Globus pallidus (tissue), 1 donor: ENCODE data around the gene PTPRN2.

Source experiments
- DNase-seq: peaks from one replicate; pipeline ENCODE4 v3.0.0-alpha.2; 2015; ENCODE audit warnings: low spot score

The PTPRN2 gene

DNA sequence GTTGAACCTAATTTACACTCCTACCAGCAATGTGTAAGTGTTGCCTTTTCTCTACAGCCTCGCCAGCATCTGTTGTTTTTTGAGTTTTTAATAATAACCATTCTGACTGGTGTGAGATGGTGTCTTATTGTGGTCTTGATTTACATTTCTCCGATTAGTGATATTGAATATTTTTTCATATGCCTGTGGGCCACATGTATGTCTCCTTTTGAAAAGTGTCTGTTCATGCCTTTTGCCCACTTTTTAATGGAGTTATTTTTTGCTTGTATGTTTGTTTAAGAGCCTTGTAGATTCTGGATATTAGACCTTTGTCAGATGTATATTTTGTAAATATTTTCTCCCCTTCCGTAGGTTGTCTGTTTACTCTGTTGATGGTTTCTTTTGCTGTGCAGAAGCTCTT, 1055.6 kb downstream of the PTPRN2 start:
- no peak for DNase-seq

DNA sequence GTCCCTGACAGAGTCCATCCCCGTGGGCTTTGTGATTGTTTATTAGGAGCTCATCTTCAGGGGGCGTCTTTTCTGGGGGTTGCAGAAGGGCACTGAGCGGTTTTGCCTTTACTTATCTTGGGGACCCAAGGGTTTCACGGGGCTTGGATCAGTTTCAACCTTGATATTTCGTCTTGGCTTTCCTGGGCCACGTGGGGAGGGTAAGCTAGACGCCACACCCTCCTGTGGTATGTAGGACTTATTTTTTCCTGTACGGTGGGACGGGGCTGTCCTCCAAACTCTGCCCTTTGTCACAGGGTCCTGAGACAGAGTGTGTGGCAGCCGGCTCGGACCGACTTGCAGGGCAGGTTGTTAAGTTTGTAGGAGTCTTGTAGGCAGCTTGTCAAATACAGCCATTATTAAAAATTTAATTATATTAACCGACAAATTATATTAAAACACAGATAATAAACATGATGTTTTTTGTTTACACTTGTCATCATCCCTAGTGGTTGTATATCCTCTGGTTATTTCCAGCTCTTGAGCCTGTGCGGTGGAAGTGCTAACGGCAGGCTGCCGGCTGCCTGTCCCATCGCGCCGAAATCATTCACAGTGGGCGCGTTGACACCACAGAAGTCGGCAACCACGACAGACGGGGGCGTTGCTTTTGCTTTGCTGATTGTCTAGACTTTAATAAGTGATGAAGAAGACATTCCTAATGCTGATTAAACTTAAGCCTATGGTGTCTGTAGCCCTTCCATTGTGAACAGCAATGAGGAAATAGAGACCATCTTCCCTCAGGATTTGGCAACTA, 1057.7 kb downstream of the PTPRN2 start:
- no peak for DNase-seq

DNA sequence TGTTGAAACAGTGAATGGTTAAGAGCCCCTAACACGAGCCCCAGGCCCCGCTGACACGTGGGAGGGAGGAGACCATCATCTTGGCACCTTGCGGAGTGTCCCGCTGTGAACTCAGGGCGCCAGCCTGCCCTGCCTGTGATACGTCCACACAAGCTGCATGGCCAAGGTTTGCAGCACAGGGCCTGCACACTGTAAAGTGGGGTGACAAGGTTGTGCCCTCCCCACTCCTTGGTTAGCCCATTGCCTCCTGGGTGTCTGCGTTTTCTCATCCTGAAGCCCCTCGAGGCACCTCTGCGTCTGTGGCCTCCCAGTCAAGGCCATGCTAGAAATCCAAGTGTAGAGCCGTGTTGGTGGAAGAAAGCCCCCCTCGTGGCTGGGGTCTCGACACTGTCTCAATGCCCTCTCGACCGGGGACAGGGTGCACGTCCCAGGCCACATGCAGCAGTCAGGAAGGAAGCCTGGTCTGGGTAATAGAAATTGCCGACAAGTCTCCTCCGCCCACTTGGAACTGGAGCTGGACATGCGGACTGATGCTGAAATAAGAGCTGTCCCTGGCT, 1058.8 kb downstream of the PTPRN2 start:
- no peak for DNase-seq

DNA sequence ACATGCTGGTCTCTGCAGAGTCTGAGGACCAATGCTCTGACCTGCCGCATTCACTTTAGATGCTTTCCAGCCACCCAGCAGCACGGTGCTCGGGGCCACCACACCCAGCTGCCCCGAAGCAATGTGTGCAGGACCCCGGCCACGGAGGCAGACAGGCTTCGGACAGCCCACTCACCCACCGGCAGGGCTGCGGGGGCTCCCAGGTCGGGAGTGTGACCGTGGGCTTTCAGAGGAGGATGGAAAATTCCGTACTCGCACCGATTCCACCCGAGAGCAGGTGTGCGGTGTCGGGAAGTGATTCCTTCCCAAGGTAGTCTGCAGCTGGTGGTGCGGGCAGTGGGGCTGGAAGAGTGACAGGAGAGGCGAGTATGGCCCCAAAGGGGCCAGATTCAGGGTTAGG, 1059.9 kb downstream of the PTPRN2 start:
- DNase-seq, result no peak

DNA sequence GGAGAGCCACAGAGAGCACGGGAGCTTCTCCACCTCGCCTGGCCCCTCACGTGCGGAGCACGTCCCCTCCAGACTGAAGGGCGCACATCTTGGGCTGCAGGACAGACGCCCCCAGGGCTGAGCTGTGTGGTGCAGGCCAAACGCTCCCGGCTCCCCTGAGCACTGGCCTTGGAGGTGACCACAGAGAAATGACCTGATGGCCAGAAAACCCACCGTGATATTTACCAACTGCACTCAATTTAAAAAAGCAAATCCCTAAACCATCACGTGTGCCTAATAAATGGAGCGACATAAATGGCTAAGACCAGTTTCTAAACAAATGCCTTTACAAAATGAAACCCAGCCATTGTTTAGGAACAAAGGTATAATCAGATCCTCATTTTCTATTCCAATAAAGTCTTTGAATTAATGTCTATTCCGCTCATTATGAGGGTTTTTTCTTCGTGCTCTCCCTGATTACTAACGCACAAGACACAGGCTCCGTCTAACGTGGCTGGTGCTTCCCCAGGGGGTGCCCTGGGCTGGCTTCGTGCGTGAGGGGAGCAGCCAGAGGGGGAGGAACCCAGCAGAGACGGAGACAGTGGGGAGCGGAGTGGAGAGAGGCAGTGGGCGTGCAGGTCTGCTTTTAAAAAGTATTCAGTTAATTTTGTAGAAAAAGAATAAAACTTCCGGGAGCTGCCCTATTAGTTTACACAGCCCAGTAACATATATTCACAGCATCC, 1060.5 kb downstream of the PTPRN2 start:
- DNase-seq, result no peak

DNA sequence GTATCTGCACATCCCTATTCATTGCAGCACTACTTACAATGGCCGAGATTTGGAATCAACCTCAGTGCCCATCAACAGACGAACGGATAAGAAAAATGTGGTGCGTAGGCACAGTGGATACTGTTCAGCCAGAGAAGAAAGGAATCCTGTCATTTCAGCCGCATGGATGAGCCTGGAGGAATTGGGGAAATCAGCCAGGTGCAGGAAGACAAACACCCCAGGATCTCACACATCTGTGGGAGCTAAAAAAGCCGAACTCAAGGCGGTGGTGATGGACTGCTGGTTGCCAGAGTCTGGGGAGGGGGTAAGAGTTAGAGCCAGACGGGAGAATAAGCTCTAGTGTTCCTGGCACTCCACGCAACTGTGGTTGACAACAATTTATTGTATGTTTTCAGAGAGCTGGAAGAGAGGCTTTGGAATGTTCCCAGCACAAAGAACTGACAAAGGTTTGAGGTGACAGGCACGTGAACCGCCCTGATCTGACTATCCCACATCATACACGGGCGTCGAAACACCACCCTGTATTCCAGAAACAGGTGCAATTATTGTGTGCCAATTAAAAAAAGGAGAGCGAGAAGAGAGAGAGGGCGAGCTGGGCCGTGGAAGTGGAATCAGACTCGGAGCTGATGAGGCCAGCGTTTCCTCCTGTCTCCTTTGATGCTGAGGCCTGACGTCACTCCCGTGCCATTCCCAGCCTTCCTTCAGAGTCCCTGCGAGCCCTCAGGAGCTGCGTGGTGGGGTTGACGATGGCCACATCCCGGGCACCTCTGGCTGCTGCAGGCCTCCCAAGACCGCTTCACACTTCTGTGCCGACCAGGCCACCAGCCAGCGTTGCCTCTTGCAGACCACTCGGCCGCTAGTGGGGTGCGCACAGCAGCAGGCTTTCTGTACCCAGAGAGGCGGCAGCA, 1061.4 kb downstream of the PTPRN2 start:
- peak; percentile 3 for DNase-seq

DNA sequence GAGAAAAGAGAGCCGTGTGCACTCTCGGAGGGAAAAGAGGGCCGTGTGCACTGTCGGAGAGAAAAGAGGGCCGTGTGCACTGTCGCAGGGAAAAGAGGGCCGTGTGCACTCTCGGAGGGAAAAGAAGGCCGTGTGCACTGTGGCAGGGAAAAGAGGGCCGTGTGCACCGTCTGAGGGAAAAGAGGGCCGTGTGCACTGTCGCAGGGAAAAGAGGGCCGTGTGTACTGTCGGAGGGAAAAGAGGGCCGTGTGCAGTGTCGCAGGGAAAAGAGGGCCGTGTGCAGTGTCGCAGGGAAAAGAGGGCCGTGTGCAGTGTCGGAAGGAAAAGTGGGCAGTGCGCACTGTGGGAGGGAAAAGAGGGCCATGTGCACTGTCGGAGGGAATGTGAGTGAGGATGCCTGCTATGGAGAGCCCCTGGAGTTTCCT, 1062.1 kb downstream of the PTPRN2 start:
- no peak for DNase-seq

DNA sequence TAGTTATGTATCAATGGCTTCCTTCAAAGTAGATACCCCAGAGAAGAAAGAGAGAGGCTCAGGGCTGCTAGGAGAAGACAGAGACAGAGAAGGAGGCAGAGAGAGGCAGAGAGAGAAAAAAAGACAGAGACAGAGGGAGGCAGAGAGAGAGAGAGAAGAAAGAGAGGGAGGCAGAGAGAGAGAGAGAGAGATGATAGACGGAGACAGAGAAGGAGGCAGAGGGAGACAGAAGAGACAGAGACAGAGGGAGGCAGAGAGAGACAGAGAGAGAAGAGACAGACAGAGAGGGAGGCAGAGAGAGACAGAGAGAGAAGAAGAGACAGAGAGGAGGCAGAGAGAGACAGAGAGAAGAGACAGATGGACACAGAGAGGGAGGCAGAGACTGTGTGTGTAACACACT, 1062.9 kb downstream of the PTPRN2 start:
- DNase-seq, result no peak

DNA sequence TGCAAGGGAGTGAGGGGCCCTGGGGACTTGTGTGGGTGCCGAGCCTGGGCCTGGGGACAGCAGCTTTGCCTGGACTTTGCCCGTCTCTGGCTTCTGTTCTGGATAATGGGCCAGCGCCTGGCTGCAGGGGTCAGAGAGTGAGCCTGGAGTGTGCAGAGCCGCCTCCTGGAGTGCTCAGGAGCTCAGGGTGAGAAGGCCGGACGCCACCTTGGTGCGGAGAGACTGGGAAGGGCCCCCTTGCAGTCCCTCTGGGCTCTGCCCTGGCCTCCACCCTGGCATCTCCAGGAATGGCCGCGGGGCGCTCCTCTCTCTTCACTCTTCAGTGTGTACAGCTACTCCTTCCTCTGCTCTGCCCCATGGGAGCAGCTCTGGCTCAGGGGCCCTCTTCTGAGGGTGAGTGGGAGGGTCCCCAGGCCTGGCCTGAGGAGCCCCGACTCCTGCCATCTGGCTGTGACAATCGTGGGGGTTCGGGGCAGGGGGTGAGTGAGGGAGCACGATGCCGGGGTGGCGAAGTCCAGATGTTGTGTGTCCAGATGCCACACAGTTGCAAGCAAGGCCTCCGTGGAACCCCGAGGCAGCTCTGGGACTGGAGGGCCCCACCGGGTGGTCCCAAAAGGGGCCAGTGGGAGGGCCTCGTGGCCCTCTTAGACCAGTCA, 1063.7 kb downstream of the PTPRN2 start:
- DNase-seq, result no peak

DNA sequence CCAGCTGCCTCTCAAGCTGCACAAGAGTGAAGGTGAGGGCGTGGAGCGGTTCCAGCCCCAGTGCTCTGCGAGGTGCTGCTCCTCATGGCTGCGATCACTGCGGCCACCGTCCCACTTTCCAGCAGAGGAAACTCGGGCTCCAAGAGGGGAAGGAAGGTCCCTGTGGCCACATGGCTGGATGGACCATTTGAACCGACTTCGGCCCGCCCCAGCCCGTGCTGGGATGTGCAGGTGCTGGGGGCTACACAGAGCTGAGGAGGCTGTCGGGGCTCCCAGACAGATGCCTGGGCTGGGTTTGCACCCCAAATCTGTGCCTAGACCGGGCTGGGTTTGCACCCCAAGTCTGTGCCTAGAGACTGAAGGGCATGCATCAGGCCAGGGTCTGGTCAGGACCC, 1064.3 kb downstream of the PTPRN2 start:
- DNase-seq, result no peak

DNA sequence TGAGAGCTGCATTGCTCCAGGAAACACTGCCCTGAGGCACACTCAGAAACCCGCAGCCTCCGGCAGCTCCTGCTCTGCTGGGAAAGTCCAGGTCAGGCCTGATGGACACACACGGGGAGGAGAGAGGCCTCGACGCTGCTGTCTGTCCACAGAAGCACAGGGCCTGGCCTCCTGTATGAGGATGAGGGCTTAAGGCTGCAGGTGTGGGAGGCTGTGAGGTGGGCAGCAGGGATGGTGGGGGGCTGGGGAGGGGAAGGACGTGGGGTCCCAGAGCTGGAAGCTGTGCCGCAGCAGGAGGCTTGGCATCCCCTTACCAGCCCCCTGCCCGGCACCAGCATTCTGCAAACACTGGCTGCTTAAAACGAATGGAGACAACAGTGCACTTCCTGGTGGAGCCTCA, 1064.7 kb downstream of the PTPRN2 start:
- DNase-seq, result no peak

DNA sequence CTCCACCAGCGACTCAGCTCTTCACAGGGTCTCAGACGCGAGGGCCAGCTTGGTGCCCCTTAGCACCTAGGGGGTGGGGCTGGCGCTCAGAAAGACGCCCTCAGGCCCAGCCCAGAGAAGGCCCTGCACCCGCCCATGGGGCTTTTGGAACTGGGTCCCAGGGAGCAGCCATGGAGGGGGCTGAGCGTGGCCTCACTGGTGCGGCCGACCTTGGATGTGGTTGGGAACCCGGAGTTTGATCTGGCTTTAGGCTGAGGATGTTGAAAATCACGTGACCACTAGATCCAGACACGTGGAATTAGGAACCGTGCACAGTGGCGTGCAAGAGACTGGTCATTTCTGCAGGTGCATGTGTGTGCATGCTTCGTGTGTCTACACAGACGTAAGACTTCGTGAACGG, 1065.4 kb downstream of the PTPRN2 start:
- DNase-seq, result no peak

DNA sequence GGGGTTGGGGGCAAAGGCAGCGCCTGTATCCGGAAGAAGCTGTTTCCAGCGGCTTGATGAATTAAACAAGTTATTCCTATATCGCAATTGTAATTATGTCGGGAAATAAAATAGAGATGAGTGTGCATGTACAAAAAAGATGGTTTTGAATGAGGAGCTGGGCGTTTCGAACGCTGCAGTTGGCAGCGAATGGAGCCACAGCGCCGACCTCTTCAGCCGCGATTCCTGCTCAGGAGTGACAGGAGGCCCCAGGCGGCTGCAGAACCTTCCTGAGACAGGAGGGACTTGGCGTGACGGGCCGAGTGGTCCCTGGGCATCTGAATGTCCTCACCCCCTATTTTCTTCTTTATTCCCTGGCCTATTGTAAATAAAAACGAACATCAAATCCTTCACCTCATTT, 1065.9 kb downstream of the PTPRN2 start:
- DNase-seq, result no peak

DNA sequence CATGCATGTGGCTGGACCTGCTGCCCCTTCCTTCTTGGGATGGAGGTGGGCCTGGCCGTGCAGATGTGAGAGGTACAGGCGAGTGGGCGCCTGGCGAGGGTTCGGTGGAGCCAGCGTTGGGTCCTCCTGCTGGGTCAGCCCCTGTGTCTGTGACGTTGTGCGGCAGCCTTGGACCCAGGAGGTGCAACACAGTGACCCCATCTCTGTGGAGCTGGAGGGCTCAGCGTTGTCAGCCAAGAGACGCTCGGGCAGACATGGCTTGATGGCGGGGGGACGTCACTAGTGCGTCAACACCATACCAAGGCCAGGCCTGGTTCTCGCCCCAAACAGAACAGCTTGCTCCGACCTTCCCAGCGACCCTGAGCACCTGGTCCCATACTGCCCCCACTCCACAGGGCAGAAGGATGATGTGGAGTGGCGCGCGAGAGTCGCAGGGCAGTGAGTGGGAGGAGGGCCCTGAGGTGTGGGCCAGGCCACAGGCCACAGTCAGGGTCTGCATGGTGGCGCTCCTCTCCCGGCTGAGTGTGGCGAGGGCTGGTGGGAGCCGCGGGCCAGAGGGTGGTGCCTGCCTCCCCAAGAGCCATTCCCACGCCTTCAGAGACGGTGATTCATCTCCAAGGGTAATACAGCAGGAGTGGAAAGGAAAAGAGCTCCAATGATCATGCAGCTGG, 1066.4 kb downstream of the PTPRN2 start:
- DNase-seq, result no peak

DNA sequence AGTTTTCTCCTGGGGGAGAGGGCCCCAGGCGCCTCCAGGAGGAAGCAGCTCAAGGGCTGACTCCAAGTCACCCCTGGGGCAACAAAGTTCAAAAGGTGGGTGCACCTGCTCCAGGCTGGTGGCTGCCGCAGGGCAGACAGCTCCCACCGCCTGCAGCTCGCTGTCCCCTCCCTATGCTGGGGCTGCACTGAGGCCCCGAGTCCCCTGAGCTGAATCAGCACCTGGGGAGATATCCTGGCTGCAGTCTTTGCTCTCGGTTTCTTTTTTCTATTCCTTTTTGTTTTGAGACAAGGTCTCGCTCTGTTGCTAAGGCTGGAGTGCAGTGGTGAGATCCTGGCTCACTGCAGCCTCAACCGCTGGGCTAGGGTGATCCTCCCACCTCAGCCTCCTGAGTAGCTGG, 1067.4 kb downstream of the PTPRN2 start:
- DNase-seq, result no peak

DNA sequence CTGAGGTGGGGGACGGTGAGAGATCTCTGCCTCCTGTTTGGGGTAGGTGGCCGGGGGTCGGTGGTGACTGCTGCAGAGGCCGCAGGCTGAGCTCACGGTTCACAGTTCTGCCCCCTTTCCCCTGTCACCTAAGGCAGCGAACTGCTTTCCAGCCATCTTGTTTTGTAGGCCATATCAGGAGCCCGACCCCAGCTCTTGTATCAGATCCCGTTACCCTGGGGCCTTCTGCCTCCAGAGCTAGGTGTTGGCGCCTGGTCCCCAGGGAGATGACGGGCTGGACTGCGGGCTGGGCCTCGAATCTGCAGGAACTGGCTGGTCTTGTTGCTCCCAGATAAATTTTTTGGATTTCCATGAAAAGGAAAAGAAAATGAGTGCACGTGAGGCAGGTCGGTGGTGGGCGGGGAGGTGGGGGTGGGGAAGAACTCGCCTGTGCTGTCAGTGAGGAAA, 1067.8 kb downstream of the PTPRN2 start:
- DNase-seq, result no peak

DNA sequence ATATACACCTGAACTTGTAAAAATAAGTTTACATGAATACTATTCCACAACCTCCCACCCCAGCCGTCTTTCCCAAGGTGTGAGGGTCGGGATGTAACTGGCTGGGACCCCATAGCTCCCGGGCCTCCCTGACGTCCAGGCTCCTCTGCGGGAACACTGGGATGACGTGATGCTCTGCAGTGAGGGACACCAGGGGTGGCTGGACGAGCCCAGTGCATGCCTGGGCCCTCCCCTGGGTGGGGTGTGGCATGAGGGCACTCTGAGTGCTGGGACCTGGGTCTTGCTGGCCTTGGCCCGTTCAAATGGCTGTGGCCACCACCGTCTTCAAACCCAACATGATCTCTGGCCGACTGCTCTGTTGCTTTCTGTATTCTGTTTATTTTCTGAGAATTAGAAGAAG, 1068.4 kb downstream of the PTPRN2 start:
- DNase-seq, result no peak

DNA sequence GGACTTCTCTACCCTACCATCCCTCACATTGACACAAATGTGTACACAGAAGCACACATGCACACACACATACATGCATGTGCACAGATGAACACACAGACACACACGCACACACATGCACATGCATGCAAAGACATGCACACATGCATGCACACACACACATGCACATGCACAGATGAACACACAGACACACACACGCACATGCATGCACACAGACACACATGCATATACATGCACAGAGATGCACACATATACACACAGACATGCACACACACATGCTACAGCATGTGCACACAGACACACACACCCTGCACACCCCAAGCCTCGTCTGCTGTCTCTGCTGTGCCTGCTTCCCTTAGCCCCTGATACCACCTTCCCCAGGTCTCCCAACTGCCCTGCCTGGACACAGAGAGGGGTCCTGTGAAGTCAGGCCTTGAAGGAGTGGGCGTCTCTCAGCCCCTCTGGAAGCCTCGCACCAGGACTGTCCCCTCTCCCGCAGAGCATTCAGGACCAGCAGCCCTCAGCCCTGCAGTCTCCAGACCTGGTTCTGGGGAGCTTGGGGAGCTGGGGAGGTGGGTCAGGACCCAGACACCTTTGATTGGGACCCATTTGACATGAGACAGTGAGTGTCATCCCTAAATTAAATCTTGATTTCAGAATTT, 1069.0 kb downstream of the PTPRN2 start:
- no peak for DNase-seq

DNA sequence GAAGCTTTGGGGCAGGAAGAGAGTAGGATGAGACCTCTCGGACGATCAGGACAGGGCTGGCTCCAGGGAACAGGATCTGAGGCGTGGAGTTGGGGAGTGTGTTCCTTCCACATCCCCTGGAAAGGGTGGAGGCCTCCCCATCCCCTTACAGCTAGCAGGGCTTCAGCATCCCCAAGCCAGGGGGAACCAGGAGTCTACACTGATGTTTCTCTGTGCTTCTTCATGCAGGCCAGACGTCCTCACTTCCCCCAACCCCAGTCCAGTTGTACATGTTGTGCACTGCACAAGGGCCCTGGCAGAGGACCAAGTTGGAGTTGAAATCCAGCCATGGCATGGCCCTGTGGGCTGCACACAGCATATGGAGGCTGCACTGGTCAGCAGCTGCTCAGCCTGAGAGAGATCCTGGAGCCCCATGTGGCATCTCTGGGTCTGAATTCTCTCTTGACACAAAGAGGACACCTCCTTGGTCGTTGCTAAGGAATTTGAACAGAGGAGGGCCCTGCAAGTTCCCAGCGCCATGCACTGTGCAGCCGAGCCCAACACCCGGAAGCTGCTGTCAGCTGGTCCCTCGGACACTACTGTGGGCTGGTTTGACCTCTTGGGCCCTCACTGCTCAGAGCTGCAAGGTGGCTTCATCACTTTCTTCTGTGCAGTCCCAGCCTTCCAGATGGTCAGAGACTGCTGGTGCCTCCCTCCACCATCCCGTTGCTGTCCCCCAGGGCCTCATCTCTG, 1069.7 kb downstream of the PTPRN2 start:
- DNase-seq, result no peak
